Suprapubic skin (tissue), 3 donors: ENCODE data around the gene ARID1B.

ENCODE experiments used
- CTCF ChIP-seq, 2 donors: fragments of 200-600 bp in 1 of 2; fragments of 450-650 bp in 1 of 2; sonication (generic) in 1 of 2; IDR thresholded peaks; one replicate each; pipeline ENCODE4 v1.5.1; 2016 to 2019; ENCODE audit warnings: antibody characterized with exemption in 2 of 2, mild to moderate bottlenecking in 1 of 2, moderate library complexity in 1 of 2
- POLR2AphosphoS5 ChIP-seq, 3 donors: sonication (generic); formaldehyde crosslinking; IDR thresholded peaks; one replicate each; pipeline ENCODE4 v1.6.1; 2017; ENCODE audit warnings: antibody characterized with exemption in 3 of 3

DNA sequence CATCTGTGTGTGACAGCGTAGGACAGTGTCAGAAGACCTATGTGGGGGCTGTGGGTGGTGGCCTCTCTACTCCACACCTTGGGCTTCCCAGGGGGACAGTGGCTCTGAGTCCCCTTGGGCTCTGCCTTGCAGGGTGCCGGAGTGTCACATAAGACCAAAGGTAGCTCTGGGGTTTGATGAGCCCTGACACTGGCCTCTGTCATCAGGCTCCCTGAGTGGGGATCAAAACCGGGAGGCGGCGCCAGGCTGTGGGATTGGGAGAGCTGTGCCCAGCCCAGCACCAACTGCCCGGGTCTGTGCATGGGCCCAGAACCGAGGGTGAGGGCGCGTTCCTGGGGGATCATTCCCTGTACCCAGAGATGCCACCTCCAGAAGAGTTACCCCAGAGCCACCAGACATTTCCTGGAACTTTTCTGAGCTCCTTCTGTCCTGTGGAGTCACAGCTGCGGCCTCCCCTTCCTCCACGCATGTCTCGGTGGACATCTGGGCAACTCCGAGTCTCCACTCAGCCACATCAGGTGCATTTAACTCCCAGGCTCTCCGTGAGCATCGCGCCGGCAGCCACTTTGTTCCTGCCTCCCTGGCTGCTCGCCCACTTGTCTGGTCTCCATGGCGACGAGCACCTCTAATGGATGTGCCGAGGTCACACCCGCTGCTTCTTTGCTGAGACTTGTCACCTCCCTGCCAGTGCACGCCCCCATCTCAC, 451.4 kb downstream of the ARID1B start:
- TF ChIP-seq POLR2AphosphoS5 (IDR thresholded peaks at IDR 0.05): no peak
- no peak for TF ChIP-seq CTCF (IDR thresholded peaks at IDR 0.05)
